IMR-90 (cell line): Measurements from ENCODE around the gene CD300LF.

Experiments used
- CEBPB ChIP-seq: IDR thresholded peaks from 2 replicates; pipeline ENCODE4 v1.6.1; 2012; ENCODE audit warnings: low read depth, low read length, improper control_type of control experiment
- CTCF ChIP-seq: conservative IDR thresholded peaks from 2 replicates; pipeline ENCODE4 v1.5.1; 2012; ENCODE audit warnings: mild to moderate bottlenecking, low read depth, low read length, improper control_type of control experiment
- POLR2A ChIP-seq: IDR thresholded peaks from 2 replicates; pipeline ENCODE4 v1.6.1; 2012; ENCODE audit warnings: mild to moderate bottlenecking, low read depth, low read length
- RAD21 ChIP-seq: IDR thresholded peaks from 2 replicates; pipeline ENCODE4 v1.6.1; 2012; ENCODE audit warnings: low read length, improper control_type of control experiment
- SMC3 ChIP-seq: fragments of 150-350 bp; IDR thresholded peaks from 2 replicates; pipeline ENCODE4 v1.6.1; 2016; ENCODE audit warnings: low read depth, mild to moderate bottlenecking, antibody characterized with exemption, low read length, moderate library complexity
- USF2 ChIP-seq: fragments of 150-350 bp; IDR thresholded peaks from 2 replicates; pipeline ENCODE4 v1.6.1; 2017; ENCODE audit warnings: mild to moderate bottlenecking, antibody characterized with exemption, low read length, low read depth

- TF ChIP-seq CTCF (no peak), POLR2A (no peak), RAD21 (no peak), CEBPB (no peak), SMC3 (no peak), USF2 (no peak)
Measured at GRCh38 chr17:74759243-74759801, 46.6 kb upstream of the CD300LF start.
